Activated CD4-positive, CD25-positive, alpha-beta regulatory T cell (primary cell): ENCODE data around the gene CSNK1G2.
"Not testable (repeated sequence)": the region's sequence is repeated elsewhere in the genome, so short reads cannot be mapped to it uniquely, and the experiment has no call there.

Experiments used
- DNase-seq, 4 experiments: peaks; one replicate each; lab custom pipeline; 2025; lab: John Stamatoyannopoulos, UW

CSNK1G2 gene

GRCh38 chr19:1988464-1988863 lies 47.5 kb downstream of the CSNK1G2 start:
- not testable (repeated sequence) for DNase-seq

- DNase-seq = no peak
Measured at GRCh38 chr19:1989513-1990229, 48.7 kb downstream of the CSNK1G2 start.

GRCh38 chr19:1990230-1991017 lies 49.5 kb downstream of the CSNK1G2 start:
- DNase-seq = no peak

- DNase-seq = no peak
Measured at GRCh38 chr19:1991018-1991913, 50.3 kb downstream of the CSNK1G2 start.

GRCh38 chr19:1992759-1993260 lies 51.8 kb downstream of the CSNK1G2 start:
- no peak for DNase-seq

- no peak for DNase-seq
Measured at GRCh38 chr19:1997353-1998233, 56.6 kb downstream of the CSNK1G2 start.

- DNase-seq = no peak
Measured at GRCh38 chr19:1998712-1999708, 58.0 kb downstream of the CSNK1G2 start.

- no peak for DNase-seq
Measured at GRCh38 chr19:1999856-2000515, 59.0 kb downstream of the CSNK1G2 start.

- no peak for DNase-seq
Measured at GRCh38 chr19:2003874-2004273, 62.9 kb downstream of the CSNK1G2 start.

GRCh38 chr19:2010135-2010668 lies 69.2 kb downstream of the CSNK1G2 start:
- DNase-seq = no peak

- no peak for DNase-seq
Measured at GRCh38 chr19:2011169-2011568, 70.2 kb downstream of the CSNK1G2 start.

- no peak for DNase-seq
Measured at GRCh38 chr19:2012941-2013682, 72.1 kb downstream of the CSNK1G2 start.

GRCh38 chr19:2013683-2013961 lies 72.7 kb downstream of the CSNK1G2 start:
- no peak for DNase-seq

GRCh38 chr19:2014131-2014571 lies 73.2 kb downstream of the CSNK1G2 start:
- no peak for DNase-seq

GRCh38 chr19:2014731-2015607 lies 74.0 kb downstream of the CSNK1G2 start:
- DNase-seq = no peak

GRCh38 chr19:2015608-2015950 lies 74.6 kb downstream of the CSNK1G2 start, which contains the start of gene BTBD2:
BTBD2 (minus strand) TSS chr19:2015714; CDS start chr19:2015703, 11 bp downstream.
- peak in 2 of 4 experiments; percentile 25 for DNase-seq

GRCh38 chr19:2016041-2016807 lies 75.3 kb downstream of the CSNK1G2 start:
- DNase-seq = no peak
